Measurements from ENCODE around the gene CAMTA1.
"Not testable (repeated sequence)": the region's sequence is repeated elsewhere in the genome, so short reads cannot be mapped to it uniquely, and the experiment has no call there.

The CAMTA1 gene

DNA sequence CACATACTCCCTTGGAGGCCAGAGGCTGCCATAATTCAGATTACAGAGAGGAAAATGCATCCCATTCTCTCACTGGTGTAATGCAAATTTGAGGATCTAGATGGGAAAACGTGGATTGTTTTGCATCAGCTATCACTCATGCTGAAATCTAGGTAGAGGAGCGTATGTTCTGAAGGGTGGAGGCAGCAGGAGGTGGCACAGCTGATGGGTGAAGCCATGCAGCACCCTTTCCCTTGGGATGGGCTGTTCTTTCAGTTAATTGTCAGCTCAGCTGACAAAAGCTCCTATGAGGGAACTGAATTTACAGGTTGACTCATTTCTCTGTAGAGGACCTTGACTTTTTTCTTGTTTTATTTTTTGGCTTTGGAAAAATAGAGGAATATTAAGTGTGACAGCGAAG is 41.8 kb downstream of the CAMTA1 start:
- Histone ChIP-seq H3K27me3 (ENCODE audit: insufficient read depth, poor library complexity, severe bottlenecking) (no peaks in the 10 kb centered on the region), H3K27ac (ENCODE audit: poor library complexity, severe bottlenecking) (no peak overlapping the region), H3K36me3 (ENCODE audit: low read depth) (0 out of 2 replicates have a peak, but pooled peaks cover 9% of the 10 kb centered on the region), H3K9me3 (ENCODE audit: severe bottlenecking) (no peaks in the 10 kb centered on the region), H3K4me1 (ENCODE audit: insufficient read depth, poor library complexity, severe bottlenecking) (no peaks in the 10 kb centered on the region), H3K4me3 (ENCODE audit: severe bottlenecking) (no peak overlapping the region)
- DNase-seq (ENCODE audit: low spot score) = no peak
- no peak for ATAC-seq (ENCODE audit: low read depth)
- TF ChIP-seq, protein P1, sequence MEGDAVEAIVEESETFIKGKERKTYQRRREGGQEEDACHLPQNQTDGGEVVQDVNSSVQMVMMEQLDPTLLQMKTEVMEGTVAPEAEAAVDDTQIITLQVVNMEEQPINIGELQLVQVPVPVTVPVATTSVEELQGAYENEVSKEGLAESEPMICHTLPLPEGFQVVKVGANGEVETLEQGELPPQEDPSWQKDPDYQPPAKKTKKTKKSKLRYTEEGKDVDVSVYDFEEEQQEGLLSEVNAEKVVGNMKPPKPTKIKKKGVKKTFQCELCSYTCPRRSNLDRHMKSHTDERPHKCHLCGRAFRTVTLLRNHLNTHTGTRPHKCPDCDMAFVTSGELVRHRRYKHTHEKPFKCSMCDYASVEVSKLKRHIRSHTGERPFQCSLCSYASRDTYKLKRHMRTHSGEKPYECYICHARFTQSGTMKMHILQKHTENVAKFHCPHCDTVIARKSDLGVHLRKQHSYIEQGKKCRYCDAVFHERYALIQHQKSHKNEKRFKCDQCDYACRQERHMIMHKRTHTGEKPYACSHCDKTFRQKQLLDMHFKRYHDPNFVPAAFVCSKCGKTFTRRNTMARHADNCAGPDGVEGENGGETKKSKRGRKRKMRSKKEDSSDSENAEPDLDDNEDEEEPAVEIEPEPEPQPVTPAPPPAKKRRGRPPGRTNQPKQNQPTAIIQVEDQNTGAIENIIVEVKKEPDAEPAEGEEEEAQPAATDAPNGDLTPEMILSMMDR (IDR thresholded peaks at IDR 0.05; ENCODE audit: poor library complexity, severe bottlenecking) = no peak

DNA sequence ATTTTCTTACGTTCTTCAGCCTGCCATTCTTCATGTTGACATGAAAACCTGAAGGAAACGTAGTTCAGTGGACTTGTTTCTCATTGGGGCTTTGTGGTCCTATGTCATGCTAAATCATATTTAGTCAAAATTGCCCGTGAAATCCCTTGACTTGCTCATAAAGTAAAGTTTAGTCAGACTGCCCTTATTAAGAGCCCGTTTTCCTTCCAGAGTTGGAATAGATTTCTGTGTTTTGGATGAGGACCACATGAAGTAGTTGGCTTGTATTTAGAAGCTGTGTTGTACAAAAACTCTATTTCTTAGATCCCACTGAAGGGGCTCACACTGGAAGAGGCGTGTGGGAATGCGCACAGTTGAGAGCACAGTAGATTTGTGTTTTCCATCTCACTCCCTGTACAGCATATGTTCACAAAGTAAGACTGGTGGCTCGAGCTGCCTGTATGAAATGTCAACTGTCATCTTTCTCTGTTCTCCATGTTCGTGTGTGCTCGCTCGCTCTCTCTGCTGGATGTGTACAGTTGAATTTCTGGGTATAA is 42.4 kb downstream of the CAMTA1 start:
- ATAC-seq (ENCODE audit: low read depth) (no peak), DNase-seq (ENCODE audit: low spot score) (no peak)
- H3K27me3 ChIP-seq (ENCODE audit: insufficient read depth, poor library complexity, severe bottlenecking) = no peaks in the 10 kb centered on the region
- H3K9me3 ChIP-seq (ENCODE audit: severe bottlenecking) = no peaks in the 10 kb centered on the region
- H3K27ac ChIP-seq (ENCODE audit: poor library complexity, severe bottlenecking) = no peak overlapping the region
- H3K4me3 ChIP-seq (ENCODE audit: severe bottlenecking) = no peak overlapping the region
- 0 out of 2 replicates have a peak, but pooled peaks cover 9% of the 10 kb centered on the region for H3K36me3 ChIP-seq (ENCODE audit: low read depth)
- no peaks in the 10 kb centered on the region for H3K4me1 ChIP-seq (ENCODE audit: insufficient read depth, poor library complexity, severe bottlenecking)
- TF ChIP-seq, protein P1 (IDR thresholded peaks at IDR 0.05; ENCODE audit: poor library complexity, severe bottlenecking) = no peak

DNA sequence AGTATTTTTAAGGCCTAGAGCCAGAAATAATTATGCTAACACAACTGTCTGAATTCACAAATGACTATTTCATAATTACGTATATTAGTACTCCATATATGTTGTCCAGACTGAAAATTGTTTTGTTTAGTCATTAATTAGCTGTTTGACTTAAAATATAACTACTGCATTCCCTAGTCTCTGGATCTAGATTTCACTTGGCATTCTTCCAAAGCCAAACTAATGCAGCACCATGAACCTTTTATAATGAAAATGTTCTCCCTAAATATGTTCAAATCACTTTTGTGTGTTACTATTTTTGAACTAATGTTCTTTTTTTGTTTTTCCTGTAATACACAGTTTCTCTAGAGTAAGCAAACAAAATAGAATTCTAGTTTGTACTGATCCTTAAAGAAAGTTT is 46.1 kb downstream of the CAMTA1 start:
- TF ChIP-seq, protein P1 (IDR thresholded peaks at IDR 0.05; ENCODE audit: poor library complexity, severe bottlenecking) = no peak
- no peak overlapping the region for H3K27ac ChIP-seq (ENCODE audit: poor library complexity, severe bottlenecking)
- DNase-seq (ENCODE audit: low spot score) = no peak

DNA sequence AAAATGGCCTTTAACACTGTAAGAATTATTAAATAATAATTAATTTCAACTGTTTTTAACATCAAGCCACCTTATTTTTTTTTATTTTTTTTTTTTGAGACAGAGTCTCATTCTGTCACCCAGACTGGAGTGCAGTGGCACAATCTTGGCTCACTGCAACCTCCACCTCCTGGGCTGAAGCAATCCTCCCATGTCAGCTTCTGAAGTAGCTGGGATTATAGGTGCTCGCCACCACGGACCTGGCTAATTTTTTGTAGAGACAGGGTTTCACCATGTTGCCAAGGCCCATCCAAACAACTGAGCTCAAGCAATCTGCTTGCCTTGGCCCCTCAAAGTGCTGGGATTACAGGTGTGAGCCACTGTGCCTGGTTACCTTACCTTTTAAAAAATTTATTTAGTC is 46.8 kb downstream of the CAMTA1 start:
- H3K27ac ChIP-seq (ENCODE audit: poor library complexity, severe bottlenecking); H3K9me3 ChIP-seq (ENCODE audit: severe bottlenecking); DNase-seq (ENCODE audit: low spot score); H3K27me3 ChIP-seq (ENCODE audit: insufficient read depth, poor library complexity, severe bottlenecking); H3K4me3 ChIP-seq (ENCODE audit: severe bottlenecking); ATAC-seq (ENCODE audit: low read depth); H3K36me3 ChIP-seq (ENCODE audit: low read depth); H3K4me1 ChIP-seq (ENCODE audit: insufficient read depth, poor library complexity, severe bottlenecking): not testable (repeated sequence)

More for the DNA sequence above, 46.1 kb downstream of the CAMTA1 start:
- Histone ChIP-seq H3K27me3 (ENCODE audit: insufficient read depth, poor library complexity, severe bottlenecking) (no peaks in the 10 kb centered on the region), H3K9me3 (ENCODE audit: severe bottlenecking) (no peaks in the 10 kb centered on the region), H3K4me1 (ENCODE audit: insufficient read depth, poor library complexity, severe bottlenecking) (no peaks in the 10 kb centered on the region), H3K36me3 (ENCODE audit: low read depth) (0 out of 2 replicates have a peak, but pooled peaks cover 3% of the 10 kb centered on the region), H3K4me3 (ENCODE audit: severe bottlenecking) (no peak overlapping the region)
- ATAC-seq (ENCODE audit: low read depth) = no peak

DNA sequence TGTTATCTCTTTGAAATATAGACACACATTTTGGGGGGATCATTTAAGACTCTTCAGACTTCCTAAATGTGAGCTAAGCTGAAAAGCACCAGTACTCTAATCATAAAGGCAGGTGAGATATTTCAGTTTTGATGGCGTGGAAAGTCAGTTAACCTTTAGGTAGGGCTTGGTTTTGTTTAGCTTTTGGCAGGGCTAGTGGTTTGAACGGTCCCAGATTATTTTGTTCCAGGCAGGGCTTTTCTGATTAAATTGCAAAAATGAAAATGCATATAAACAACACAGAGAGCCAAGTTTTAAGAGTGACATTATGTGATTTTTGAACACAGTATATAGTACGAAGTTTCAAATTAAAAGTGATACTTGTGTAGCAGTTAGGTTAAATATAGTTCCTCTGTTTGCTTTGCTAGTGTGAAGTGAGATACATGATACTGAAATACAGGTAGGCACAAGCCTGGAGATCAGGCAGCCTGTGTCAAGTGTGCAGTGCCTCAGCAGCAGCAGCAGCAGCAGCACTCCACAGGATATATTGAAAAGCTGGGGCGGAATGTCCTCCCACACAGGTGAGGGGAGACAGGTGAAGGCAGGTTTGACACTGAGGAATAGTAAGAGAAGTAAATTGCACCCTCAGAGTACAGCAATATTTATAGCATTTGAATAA is 47.4 kb downstream of the CAMTA1 start:
- Histone ChIP-seq H3K9me3 (ENCODE audit: severe bottlenecking) (no peaks in the 10 kb centered on the region), H3K36me3 (ENCODE audit: low read depth) (no peaks in the 10 kb centered on the region), H3K27ac (ENCODE audit: poor library complexity, severe bottlenecking) (no peak overlapping the region), H3K4me1 (ENCODE audit: insufficient read depth, poor library complexity, severe bottlenecking) (no peaks in the 10 kb centered on the region), H3K27me3 (ENCODE audit: insufficient read depth, poor library complexity, severe bottlenecking) (no peaks in the 10 kb centered on the region), H3K4me3 (ENCODE audit: severe bottlenecking) (no peak overlapping the region)
- ATAC-seq (ENCODE audit: low read depth) (no peak), DNase-seq (ENCODE audit: low spot score) (no peak)
- TF ChIP-seq, protein P1 (IDR thresholded peaks at IDR 0.05; ENCODE audit: poor library complexity, severe bottlenecking) = no peak

Data from RWPE2 (cell line).